ENCODE results near the gene MED1. TPM values are rescaled to one million over a fixed set of nuclear protein-coding genes. Genes with fewer than 3 reads are reported as not detected.
"Not testable (repeated sequence)": the region's sequence is repeated elsewhere in the genome, so short reads cannot be mapped to it uniquely, and the experiment has no call there.

The MED1 gene, protein sequence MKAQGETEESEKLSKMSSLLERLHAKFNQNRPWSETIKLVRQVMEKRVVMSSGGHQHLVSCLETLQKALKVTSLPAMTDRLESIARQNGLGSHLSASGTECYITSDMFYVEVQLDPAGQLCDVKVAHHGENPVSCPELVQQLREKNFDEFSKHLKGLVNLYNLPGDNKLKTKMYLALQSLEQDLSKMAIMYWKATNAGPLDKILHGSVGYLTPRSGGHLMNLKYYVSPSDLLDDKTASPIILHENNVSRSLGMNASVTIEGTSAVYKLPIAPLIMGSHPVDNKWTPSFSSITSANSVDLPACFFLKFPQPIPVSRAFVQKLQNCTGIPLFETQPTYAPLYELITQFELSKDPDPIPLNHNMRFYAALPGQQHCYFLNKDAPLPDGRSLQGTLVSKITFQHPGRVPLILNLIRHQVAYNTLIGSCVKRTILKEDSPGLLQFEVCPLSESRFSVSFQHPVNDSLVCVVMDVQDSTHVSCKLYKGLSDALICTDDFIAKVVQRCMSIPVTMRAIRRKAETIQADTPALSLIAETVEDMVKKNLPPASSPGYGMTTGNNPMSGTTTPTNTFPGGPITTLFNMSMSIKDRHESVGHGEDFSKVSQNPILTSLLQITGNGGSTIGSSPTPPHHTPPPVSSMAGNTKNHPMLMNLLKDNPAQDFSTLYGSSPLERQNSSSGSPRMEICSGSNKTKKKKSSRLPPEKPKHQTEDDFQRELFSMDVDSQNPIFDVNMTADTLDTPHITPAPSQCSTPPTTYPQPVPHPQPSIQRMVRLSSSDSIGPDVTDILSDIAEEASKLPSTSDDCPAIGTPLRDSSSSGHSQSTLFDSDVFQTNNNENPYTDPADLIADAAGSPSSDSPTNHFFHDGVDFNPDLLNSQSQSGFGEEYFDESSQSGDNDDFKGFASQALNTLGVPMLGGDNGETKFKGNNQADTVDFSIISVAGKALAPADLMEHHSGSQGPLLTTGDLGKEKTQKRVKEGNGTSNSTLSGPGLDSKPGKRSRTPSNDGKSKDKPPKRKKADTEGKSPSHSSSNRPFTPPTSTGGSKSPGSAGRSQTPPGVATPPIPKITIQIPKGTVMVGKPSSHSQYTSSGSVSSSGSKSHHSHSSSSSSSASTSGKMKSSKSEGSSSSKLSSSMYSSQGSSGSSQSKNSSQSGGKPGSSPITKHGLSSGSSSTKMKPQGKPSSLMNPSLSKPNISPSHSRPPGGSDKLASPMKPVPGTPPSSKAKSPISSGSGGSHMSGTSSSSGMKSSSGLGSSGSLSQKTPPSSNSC (N-terminal part only)
- total RNA-seq (10 to 100 TPM; 37.8 to 41.3 TPM), total RNA-seq (67.7 to 108 reads per million in 2 donors)

DNA sequence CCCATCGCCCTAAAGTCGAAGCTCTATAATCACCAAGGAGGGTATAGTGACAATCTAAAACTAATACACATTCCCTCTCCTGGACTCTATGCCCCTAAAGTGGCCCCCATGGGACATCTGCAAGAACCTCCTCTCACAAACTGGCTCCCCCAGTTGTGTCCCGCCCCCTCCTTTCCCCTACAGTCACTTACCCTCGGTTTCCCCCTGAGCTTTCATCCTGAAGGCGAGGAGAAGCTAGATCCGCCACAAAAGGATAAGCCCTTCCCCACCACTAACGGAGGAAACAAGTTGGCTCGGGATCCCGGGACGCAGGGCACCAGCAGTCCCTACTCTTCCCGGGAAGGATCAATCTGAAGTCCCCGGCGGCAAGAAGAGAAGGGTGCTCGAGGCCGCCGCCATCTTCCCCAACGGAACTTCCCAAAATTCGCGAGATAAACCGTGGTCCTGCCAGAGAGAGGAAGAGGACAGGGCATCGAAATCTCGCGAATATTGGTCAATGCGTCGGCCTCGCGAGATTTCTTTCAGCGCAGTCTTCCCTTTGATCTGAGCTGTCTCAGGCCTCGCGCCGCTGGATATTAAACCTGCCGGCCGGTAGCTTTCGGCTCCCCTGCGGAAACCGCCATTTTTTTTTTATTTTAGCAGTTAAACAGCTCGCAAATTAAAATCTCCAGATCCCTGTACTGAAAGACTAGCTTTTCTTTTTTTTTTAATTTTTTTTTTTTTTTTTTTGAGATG lies at the start of gene MED1:
Gene MED1 (minus strand): TSS at position 417 of the 735 bp plus-strand sequence. CDS start 201 bp downstream, at position 216.
- Mint-ChIP-seq H3K36me3 (ENCODE audit: low read depth) (no peaks in the 10 kb centered on the region), H3K27ac (peak within 1 kb of the TSS; percentile 97), H3K4me1 (peaks cover 14% of the 10 kb centered on the region), H3K4me3 (peak within 1 kb of the TSS; percentile 94), H3K27me3 (no peaks in the 10 kb centered on the region)
- ATAC-seq (peak; percentile 95), DNase-seq (peak; percentile 79 to 87 (median 83))
- H3K9me3 ChIP-seq (ENCODE audit: control insufficient read depth, low read length, poor library complexity, severe bottlenecking), result no peaks in the 10 kb centered on the region

DNA sequence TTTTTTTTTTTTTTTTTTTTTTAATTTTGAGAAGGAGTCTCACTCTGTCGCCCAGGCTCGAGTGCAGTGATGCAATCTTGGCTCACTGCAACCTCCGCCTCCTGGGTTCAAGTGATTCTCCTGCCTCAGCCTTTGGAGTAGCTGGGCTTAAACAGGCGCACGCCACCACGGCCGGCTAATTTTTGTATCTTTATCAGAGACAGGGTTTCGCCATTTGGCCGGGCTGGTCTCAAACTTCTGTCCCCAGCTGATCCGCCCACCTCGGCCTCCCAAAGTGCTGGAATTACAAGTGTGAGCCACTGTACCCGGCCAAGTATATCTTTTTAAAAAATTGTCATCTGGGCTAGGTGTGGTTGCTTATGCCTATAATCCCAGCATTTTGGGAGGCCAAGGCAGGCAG lies 45.9 kb upstream of the MED1 start:
- H3K27me3 Mint-ChIP-seq; H3K9me3 ChIP-seq (ENCODE audit: control insufficient read depth, low read length, poor library complexity, severe bottlenecking); H3K36me3 Mint-ChIP-seq (ENCODE audit: low read depth); H3K27ac Mint-ChIP-seq; H3K4me3 Mint-ChIP-seq; DNase-seq; H3K4me1 Mint-ChIP-seq; ATAC-seq: not testable (repeated sequence)

DNA sequence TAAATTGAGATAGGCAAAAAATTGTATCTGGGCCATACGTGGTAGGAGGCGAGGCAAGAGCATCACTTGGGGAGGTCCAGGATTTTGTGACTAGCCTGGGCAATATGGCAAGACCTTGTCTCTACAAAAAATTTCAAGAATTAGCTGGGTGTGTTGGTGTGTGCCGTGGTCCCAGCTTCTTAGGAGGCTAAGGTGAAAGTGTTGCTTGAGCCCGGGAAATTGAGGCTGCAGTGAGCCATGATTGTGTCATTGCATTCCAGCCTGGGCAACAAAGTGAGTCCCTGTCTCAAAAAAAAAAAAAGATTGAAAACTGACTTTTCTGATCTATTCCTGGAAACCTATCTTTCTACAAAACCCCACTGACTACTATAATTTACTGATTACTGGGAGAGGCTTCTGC lies 36.9 kb upstream of the MED1 start:
- H3K9me3 ChIP-seq (ENCODE audit: control insufficient read depth, low read length, poor library complexity, severe bottlenecking), result no peaks in the 10 kb centered on the region
- Mint-ChIP-seq H3K27me3 (no peaks in the 10 kb centered on the region), H3K27ac (no peak overlapping the region), H3K36me3 (ENCODE audit: low read depth) (peaks cover 3% of the 10 kb centered on the region), H3K4me3 (no peak overlapping the region), H3K4me1 (peaks cover 5% of the 10 kb centered on the region)
- DNase-seq, result no peak
- ATAC-seq, result no peak

- not testable (repeated sequence) for H3K9me3 ChIP-seq (ENCODE audit: control insufficient read depth, low read length, poor library complexity, severe bottlenecking)
These were observed 36.4 kb upstream of the MED1 start for GRCh38 chr17:39487490-39487889.

GRCh38 chr17:39486242-39486641 lies 35.2 kb upstream of the MED1 start:
- H3K27ac Mint-ChIP-seq, result no peak overlapping the region
- peaks cover 3% of the 10 kb centered on the region for H3K36me3 Mint-ChIP-seq (ENCODE audit: low read depth)
- DNase-seq, result no peak
- H3K4me1 Mint-ChIP-seq, result peaks cover 5% of the 10 kb centered on the region
- no peak overlapping the region for H3K4me3 Mint-ChIP-seq
- no peaks in the 10 kb centered on the region for H3K9me3 ChIP-seq (ENCODE audit: control insufficient read depth, low read length, poor library complexity, severe bottlenecking)
- H3K27me3 Mint-ChIP-seq, result no peaks in the 10 kb centered on the region
- no peak for ATAC-seq

More at GRCh38 chr17:39487490-39487889, 36.4 kb upstream of the MED1 start:
- not testable (repeated sequence) for H3K4me1 Mint-ChIP-seq; H3K27ac Mint-ChIP-seq; H3K4me3 Mint-ChIP-seq; DNase-seq; H3K36me3 Mint-ChIP-seq (ENCODE audit: low read depth); ATAC-seq; H3K27me3 Mint-ChIP-seq

DNA sequence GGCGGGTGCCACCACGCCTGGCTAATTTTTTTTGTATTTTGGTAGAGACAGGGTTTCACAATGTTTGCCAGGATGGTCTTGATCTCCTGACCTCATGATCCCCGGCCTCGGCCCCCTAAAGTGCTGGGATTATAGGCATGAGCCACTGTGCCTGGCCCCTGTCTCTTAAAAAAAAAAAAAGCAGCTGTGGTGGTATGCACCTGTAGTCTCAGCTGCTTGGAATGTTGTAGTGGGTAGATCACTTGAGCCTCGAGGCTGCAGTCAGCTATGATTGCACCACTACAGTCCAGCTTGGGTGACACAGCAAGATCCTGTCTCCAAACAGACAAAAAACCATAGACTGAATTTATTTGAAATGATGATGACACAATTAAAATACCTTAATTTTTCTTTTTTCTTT lies 34.5 kb upstream of the MED1 start:
- Mint-ChIP-seq H3K27me3 (no peaks in the 10 kb centered on the region), H3K4me3 (no peak overlapping the region), H3K4me1 (peaks cover 5% of the 10 kb centered on the region), H3K27ac (no peak overlapping the region), H3K36me3 (ENCODE audit: low read depth) (peaks cover 2% of the 10 kb centered on the region)
- H3K9me3 ChIP-seq (ENCODE audit: control insufficient read depth, low read length, poor library complexity, severe bottlenecking), result no peaks in the 10 kb centered on the region
- DNase-seq (no peak), ATAC-seq (no peak)

DNA sequence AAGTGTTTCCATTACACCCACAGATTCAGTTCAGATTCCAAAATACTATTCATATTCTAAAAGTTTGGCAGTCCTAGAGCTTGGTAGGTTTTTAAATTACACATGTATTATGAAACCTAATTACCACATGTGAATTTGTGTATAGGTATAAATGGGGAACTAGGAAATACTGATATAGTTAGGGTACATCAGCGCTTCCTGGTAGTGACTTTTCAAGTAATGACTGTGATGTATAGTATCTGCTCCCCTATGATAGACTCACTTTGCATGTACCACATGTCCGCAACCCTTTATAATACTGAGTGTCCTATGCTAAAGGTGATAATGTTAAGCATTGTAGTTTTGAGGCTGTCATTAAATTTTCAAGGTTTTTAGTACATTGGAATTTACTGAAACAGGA lies 33.1 kb upstream of the MED1 start:
- H3K27ac Mint-ChIP-seq, result no peak overlapping the region
- H3K4me3 Mint-ChIP-seq, result no peak overlapping the region
- no peaks in the 10 kb centered on the region for H3K9me3 ChIP-seq (ENCODE audit: control insufficient read depth, low read length, poor library complexity, severe bottlenecking)
- no peaks in the 10 kb centered on the region for H3K27me3 Mint-ChIP-seq
- no peak for ATAC-seq
- H3K4me1 Mint-ChIP-seq, result peaks cover 5% of the 10 kb centered on the region
- no peaks in the 10 kb centered on the region for H3K36me3 Mint-ChIP-seq (ENCODE audit: low read depth)
- DNase-seq, result no peak

DNA sequence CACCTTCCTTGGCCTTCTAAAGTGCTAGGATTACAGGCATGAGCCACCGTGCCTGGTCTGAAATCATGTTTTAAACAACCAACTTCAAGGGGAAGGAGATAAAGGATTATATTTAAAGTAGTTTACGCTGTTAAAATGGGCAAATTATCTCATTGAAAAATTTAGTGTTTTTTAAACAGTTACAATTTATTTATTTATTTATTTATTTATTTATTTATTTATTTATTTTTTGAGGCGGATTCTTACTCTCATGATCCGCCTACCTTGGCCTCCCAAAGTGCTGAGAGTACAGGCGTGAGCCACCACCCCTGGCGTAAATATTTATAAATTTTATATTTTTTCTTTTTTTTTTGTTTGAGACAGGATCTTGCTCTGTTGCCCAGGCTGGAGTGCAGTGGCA lies 32.4 kb upstream of the MED1 start:
- no peaks in the 10 kb centered on the region for H3K9me3 ChIP-seq (ENCODE audit: control insufficient read depth, low read length, poor library complexity, severe bottlenecking)
- DNase-seq (no peak), ATAC-seq (no peak)
- Mint-ChIP-seq H3K4me3 (no peak overlapping the region), H3K4me1 (peaks cover 5% of the 10 kb centered on the region), H3K36me3 (ENCODE audit: low read depth) (no peaks in the 10 kb centered on the region), H3K27ac (no peak overlapping the region), H3K27me3 (no peaks in the 10 kb centered on the region)

- H3K27ac Mint-ChIP-seq; DNase-seq; H3K4me3 Mint-ChIP-seq; H3K36me3 Mint-ChIP-seq (ENCODE audit: low read depth); H3K27me3 Mint-ChIP-seq; H3K4me1 Mint-ChIP-seq; ATAC-seq; H3K9me3 ChIP-seq (ENCODE audit: control insufficient read depth, low read length, poor library complexity, severe bottlenecking): not testable (repeated sequence)
These were observed 28.6 kb upstream of the MED1 start for GRCh38 chr17:39479631-39480030.

GRCh38 chr17:39473310-39473709 lies 22.2 kb upstream of the MED1 start:
- ATAC-seq (no peak), DNase-seq (no peak)
- peaks cover 7% of the 10 kb centered on the region for H3K36me3 Mint-ChIP-seq (ENCODE audit: low read depth)
- no peak overlapping the region for H3K27ac Mint-ChIP-seq
- H3K27me3 Mint-ChIP-seq, result no peaks in the 10 kb centered on the region
- H3K4me3 Mint-ChIP-seq, result no peak overlapping the region
- peaks cover 6% of the 10 kb centered on the region for H3K4me1 Mint-ChIP-seq
- no peaks in the 10 kb centered on the region for H3K9me3 ChIP-seq (ENCODE audit: control insufficient read depth, low read length, poor library complexity, severe bottlenecking)

DNA sequence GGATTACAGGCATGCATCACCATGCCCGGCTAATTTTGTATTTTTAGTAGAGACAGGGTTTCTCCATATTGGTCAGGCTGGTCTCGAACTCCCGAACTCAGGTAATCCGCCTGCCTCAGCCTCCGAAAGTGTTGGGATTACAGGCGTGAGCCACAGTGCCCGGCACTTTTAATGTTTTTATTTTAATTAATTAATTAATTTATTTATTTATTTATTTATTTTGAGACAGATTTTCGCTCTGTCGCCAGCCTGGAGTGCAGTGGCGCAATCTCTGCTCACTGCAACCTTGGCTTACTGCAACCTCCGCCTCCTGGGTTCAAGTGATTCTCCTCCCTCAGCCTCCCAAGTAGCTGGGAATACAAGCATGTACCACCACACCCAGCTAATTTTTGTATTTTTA lies 17.5 kb upstream of the MED1 start:
- peaks cover 25% of the 10 kb centered on the region for H3K4me1 Mint-ChIP-seq
- not testable (repeated sequence) for H3K27me3 Mint-ChIP-seq; H3K27ac Mint-ChIP-seq; H3K9me3 ChIP-seq (ENCODE audit: control insufficient read depth, low read length, poor library complexity, severe bottlenecking); DNase-seq; ATAC-seq; H3K36me3 Mint-ChIP-seq (ENCODE audit: low read depth); H3K4me3 Mint-ChIP-seq

DNA sequence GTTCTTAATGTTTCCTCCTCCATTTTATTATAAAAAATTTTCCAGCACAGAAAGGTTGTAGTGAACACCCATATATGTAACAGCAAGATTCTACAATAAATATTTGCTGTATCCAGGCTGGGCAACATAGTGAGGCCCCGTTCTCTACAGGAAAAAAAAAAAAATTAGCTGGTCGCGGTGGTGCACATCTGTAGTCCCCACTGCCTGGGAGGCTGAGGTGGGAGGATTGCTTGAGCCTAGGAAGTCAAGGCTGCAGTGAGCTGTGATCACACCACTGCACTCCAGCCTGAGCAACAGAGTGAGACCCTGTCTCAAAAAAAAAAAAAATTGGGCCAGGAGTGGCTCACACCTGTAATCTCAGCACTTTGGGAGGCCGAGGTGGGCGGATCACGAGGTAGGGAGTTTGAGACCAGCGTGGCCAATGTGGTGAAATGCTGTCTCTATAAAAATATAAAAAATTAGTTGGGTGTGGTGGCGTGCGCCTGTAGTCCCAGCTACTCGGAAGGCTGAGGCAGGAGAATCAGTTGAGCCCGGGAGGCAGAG lies 13.6 kb upstream of the MED1 start:
- H3K36me3 Mint-ChIP-seq (ENCODE audit: low read depth); H3K27me3 Mint-ChIP-seq; DNase-seq; ATAC-seq; H3K9me3 ChIP-seq (ENCODE audit: control insufficient read depth, low read length, poor library complexity, severe bottlenecking): not testable (repeated sequence)
- Mint-ChIP-seq H3K27ac (peak overlapping the region; percentile 72), H3K4me3 (peak overlapping the region; percentile 99), H3K4me1 (peaks cover 36% of the 10 kb centered on the region)
